ENCODE results near the gene DIPK1C.
A peak's percentile ranks its signal among the peaks of the same experiment; 100 is the strongest.
"Not testable (repeated sequence)": the region's sequence is repeated elsewhere in the genome, so short reads cannot be mapped to it uniquely, and the experiment has no call there.

DIPK1C gene

GRCh38 chr18:74457043-74457724, at the start of gene DIPK1C:
DIPK1C (minus strand) TSS chr18:74457308; CDS start chr18:74457259, 49 bp downstream.
- no peak for DNase-seq (ENCODE audit: low read depth in 1 of 2, low spot score in 1 of 2)

GRCh38 chr18:74506448-74507084, 49.5 kb upstream of the DIPK1C start:
- no peak for DNase-seq (ENCODE audit: low read depth in 1 of 2, low spot score in 1 of 2)

GRCh38 chr18:74505776-74506175, 48.7 kb upstream of the DIPK1C start:
- DNase-seq (ENCODE audit: low read depth in 1 of 2, low spot score in 1 of 2): no peak

- DNase-seq (ENCODE audit: low read depth in 1 of 2, low spot score in 1 of 2): no peak
Measured at GRCh38 chr18:74503137-74503536, 46.0 kb upstream of the DIPK1C start.

GRCh38 chr18:74501386-74501785, 44.3 kb upstream of the DIPK1C start:
- no peak for DNase-seq (ENCODE audit: low read depth in 1 of 2, low spot score in 1 of 2)

- DNase-seq (ENCODE audit: low read depth in 1 of 2, low spot score in 1 of 2): not testable (repeated sequence)
Measured at GRCh38 chr18:74500774-74501173, 43.7 kb upstream of the DIPK1C start.

GRCh38 chr18:74500372-74500771, 43.3 kb upstream of the DIPK1C start:
- no peak for DNase-seq (ENCODE audit: low read depth in 1 of 2, low spot score in 1 of 2)

- DNase-seq (ENCODE audit: low read depth in 1 of 2, low spot score in 1 of 2): peak in 1 of 2 donors; percentile 17
Measured at GRCh38 chr18:74499633-74500032, 42.5 kb upstream of the DIPK1C start.

GRCh38 chr18:74498712-74499627, 41.9 kb upstream of the DIPK1C start:
- peak; percentile 65 to 79 for DNase-seq (ENCODE audit: low read depth in 1 of 2, low spot score in 1 of 2)

- no peak for DNase-seq (ENCODE audit: low read depth in 1 of 2, low spot score in 1 of 2)
Measured at GRCh38 chr18:74497778-74498177, 40.7 kb upstream of the DIPK1C start.

GRCh38 chr18:74497324-74497676, 40.2 kb upstream of the DIPK1C start:
- no peak for DNase-seq (ENCODE audit: low read depth in 1 of 2, low spot score in 1 of 2)

GRCh38 chr18:74496508-74497323, 39.6 kb upstream of the DIPK1C start:
- DNase-seq (ENCODE audit: low read depth in 1 of 2, low spot score in 1 of 2): peak; percentile 11 to 30

GRCh38 chr18:74495581-74496507, 38.7 kb upstream of the DIPK1C start, which contains the start of gene CNDP2:
CNDP2 (plus strand) TSS chr18:74496363; CDS start chr18:74499974, 3,611 bp downstream.
- peak; percentile 97 to 100 for DNase-seq (ENCODE audit: low read depth in 1 of 2, low spot score in 1 of 2)

GRCh38 chr18:74494514-74494913, 37.4 kb upstream of the DIPK1C start:
- DNase-seq (ENCODE audit: low read depth in 1 of 2, low spot score in 1 of 2): no peak

- DNase-seq (ENCODE audit: low read depth in 1 of 2, low spot score in 1 of 2): peak in 1 of 2 donors; percentile 37
Measured at GRCh38 chr18:74493689-74494088, 36.6 kb upstream of the DIPK1C start.

- DNase-seq (ENCODE audit: low read depth in 1 of 2, low spot score in 1 of 2): no peak
Measured at GRCh38 chr18:74492259-74492658, 35.2 kb upstream of the DIPK1C start.

GRCh38 chr18:74489676-74490075, 32.6 kb upstream of the DIPK1C start:
- DNase-seq (ENCODE audit: low read depth in 1 of 2, low spot score in 1 of 2): no peak

GRCh38 chr18:74488864-74489263, 31.8 kb upstream of the DIPK1C start:
- DNase-seq (ENCODE audit: low read depth in 1 of 2, low spot score in 1 of 2): no peak

GRCh38 chr18:74488354-74488753, 31.2 kb upstream of the DIPK1C start:
- no peak for DNase-seq (ENCODE audit: low read depth in 1 of 2, low spot score in 1 of 2)
